Kidney (tissue), 2 donors: ENCODE data around the gene HLA-C. TPM values are rescaled to one million over a fixed set of nuclear protein-coding genes. Genes with fewer than 3 reads are reported as not detected.

ENCODE experiments used
- polyA plus RNA-seq: library from polyadenylated mRNA; stranded (reverse); fragments of 350-450 nt; fragmentation: Illumina TruSeq; extraction: RNeasy Lipid Tissue Mini Kit (QIAGEN cat#74804); gene quantifications from one replicate; pipeline ENCODE4 v1.2.3, GENCODE V29; 2014; ENCODE audit warnings: low read depth, low replicate concordance; ENCODE audit not compliant: insufficient read depth
- total RNA-seq: library from RNA; stranded (reverse); fragmentation: NEBNext Ultra II Directional; extraction: Animal tissue kit (Norgen Biotek cat#: 25700); gene quantifications from one replicate; pipeline ENCODE4 v1.2.1, GENCODE V29; 2021
- donor health status: DM: yes; HTN: yes; CAD: no.

HLA-C gene
- total and polyA plus RNA-seq, 2 donors from 2014 or later, result 433 to 901 TPM

Other genes starting within 250 kb of the HLA-C start
- not detected for gene C6orf15, start 159.5 kb downstream of the HLA-C start, total RNA-seq
- not detected for gene C6orf15, start 159.5 kb downstream of the HLA-C start, polyA plus RNA-seq
- gene PSORS1C1, start 157.3 kb downstream of the HLA-C start, total RNA-seq, result 3.6 TPM
- 2.1 TPM for gene PSORS1C1, start 157.3 kb downstream of the HLA-C start, polyA plus RNA-seq
- gene CDSN, start 151.6 kb downstream of the HLA-C start, total RNA-seq, result 0.13 TPM
- not detected for gene CDSN, start 151.6 kb downstream of the HLA-C start, polyA plus RNA-seq
- not detected for gene PSORS1C2, start 133.0 kb downstream of the HLA-C start, total RNA-seq
- not detected for gene PSORS1C2, start 133.0 kb downstream of the HLA-C start, polyA plus RNA-seq
- gene CCHCR1, start 114.3 kb downstream of the HLA-C start, total RNA-seq, result 26.2 TPM
- 24.1 TPM for gene CCHCR1, start 114.3 kb downstream of the HLA-C start, polyA plus RNA-seq
- 7.1 TPM for gene TCF19, start 113.5 kb downstream of the HLA-C start, total RNA-seq
- 5.1 TPM for gene TCF19, start 113.5 kb downstream of the HLA-C start, polyA plus RNA-seq
- 19.9 TPM for gene POU5F1, start 101.4 kb downstream of the HLA-C start, total RNA-seq
- gene POU5F1, start 101.4 kb downstream of the HLA-C start, polyA plus RNA-seq, result 7.9 TPM
- 1,532 TPM for gene HLA-B, start 85.1 kb upstream of the HLA-C start, total RNA-seq
- 1,348 TPM for gene HLA-B, start 85.1 kb upstream of the HLA-C start, polyA plus RNA-seq
- gene MICA, start 131.5 kb upstream of the HLA-C start, total RNA-seq, result 27.5 TPM
- 34.7 TPM for gene MICA, start 131.5 kb upstream of the HLA-C start, polyA plus RNA-seq
- 5.7 TPM for gene MICB, start 226.1 kb upstream of the HLA-C start, total RNA-seq
- 1.5 TPM for gene MICB, start 226.1 kb upstream of the HLA-C start, polyA plus RNA-seq